CD8-positive, alpha-beta memory T cell (primary cell): ENCODE data around the gene ARL5C. TPM values are rescaled to one million over a fixed set of nuclear protein-coding genes. Genes with fewer than 3 reads are reported as not detected.
A peak's percentile ranks its signal among the peaks of the same experiment; 100 is the strongest.

ENCODE experiments used
- CTCF ChIA-PET: fragments of 350-600 bp; sonication (Branson Sonifier 250); formaldehyde crosslinking; loops from one replicate; lab custom pipeline; 2021; ENCODE audit warnings: antibody characterized with exemption; lab: Charles Lee
- POLR2A ChIA-PET: fragments of 350-600 bp; sonication (Branson Sonifier 250); formaldehyde crosslinking; loops from one replicate; lab custom pipeline; 2021; ENCODE audit warnings: antibody characterized with exemption; lab: Charles Lee
- DNase-seq, 5 donors: peaks; one replicate each; pipeline versions ENCODE4 v3.0.0 to v3.0.0-alpha.2; 2020 to 2022; ENCODE audit warnings: mixed read lengths in 1 of 5
- H3K27ac ChIP-seq: one replicate; pipeline ENCODE4 v1.7.0; 2013; ENCODE audit warnings: low read depth, mild to moderate bottlenecking, low read length, moderate library complexity
- H3K27me3 ChIP-seq: 2 replicates; pipeline ENCODE4 v1.7.0; 2013; ENCODE audit warnings: low read length, mild to moderate bottlenecking; ENCODE audit not compliant: insufficient read depth, poor library complexity, severe bottlenecking
- H3K36me3 ChIP-seq: 2 replicates; pipeline ENCODE4 v1.7.0; 2013; ENCODE audit warnings: mild to moderate bottlenecking, low read length, moderate library complexity; ENCODE audit not compliant: insufficient read depth
- H3K4me1 ChIP-seq: 2 replicates; pipeline ENCODE4 v1.7.0; 2013; ENCODE audit warnings: mild to moderate bottlenecking, low read length, moderate library complexity; ENCODE audit not compliant: insufficient read depth
- H3K4me3 ChIP-seq: 2 replicates; pipeline ENCODE4 v1.7.0; 2013; ENCODE audit warnings: mild to moderate bottlenecking, low read length
- H3K9me3 ChIP-seq: 2 replicates; pipeline ENCODE4 v1.7.0; 2013; ENCODE audit warnings: mild to moderate bottlenecking, low read length
- H3K27ac Mint-ChIP-seq, 8 donors: one replicate each; pipeline ENCODE4 v1.8.0; 2020 to 2021; ENCODE audit warnings: mixed read lengths in 8 of 8, mild to moderate bottlenecking in 6 of 8, inconsistent platforms in 3 of 8, moderate library complexity in 3 of 8
- H3K27me3 Mint-ChIP-seq, 2 donors: one replicate each; pipeline ENCODE4 v1.8.0; 2020 to 2021; ENCODE audit warnings: mixed read lengths in 2 of 2, mild to moderate bottlenecking in 1 of 2, moderate library complexity in 1 of 2
- H3K36me3 Mint-ChIP-seq, 3 donors: one replicate each; pipeline ENCODE4 v1.8.0; 2020 to 2021; ENCODE audit warnings: mixed read lengths in 3 of 3, inconsistent platforms in 1 of 3, mild to moderate bottlenecking in 1 of 3
- H3K4me1 Mint-ChIP-seq, 3 donors: one replicate each; pipeline ENCODE4 v1.8.0; 2020 to 2021; ENCODE audit warnings: mixed read lengths in 3 of 3, inconsistent platforms in 1 of 3, mild to moderate bottlenecking in 1 of 3
- H3K4me3 Mint-ChIP-seq, 7 donors: one replicate each; pipeline ENCODE4 v1.8.0; 2020 to 2021; ENCODE audit warnings: mixed read lengths in 7 of 7, mild to moderate bottlenecking in 6 of 7, moderate library complexity in 4 of 7, inconsistent platforms in 2 of 7
- H3K9me3 Mint-ChIP-seq, 5 donors: one replicate each; pipeline ENCODE4 v1.8.0; 2020 to 2022; ENCODE audit warnings: mixed read lengths in 5 of 5, mild to moderate bottlenecking in 3 of 5, moderate library complexity in 2 of 5, inconsistent platforms in 1 of 5
- polyA plus RNA-seq: library from polyadenylated mRNA; unstranded; fragments of 300-500 nt; fragmentation: Illumina TruSeq; gene quantifications from one replicate; pipeline ENCODE4 v1.2.3, GENCODE V29; 2021
- total RNA-seq, 2 experiments: library from RNA; stranded (reverse); gene quantifications; one replicate each; pipeline ENCODE4 v1.2.3, GENCODE V29; 2021

ARL5C gene
- total and polyA plus RNA-seq, 3 experiments from 2014 or later = not detected

- Histone ChIP-seq H3K4me1 (peaks cover 16% of the 10 kb centered on the region), H3K9me3 (no peaks in the 10 kb centered on the region), H3K36me3 (no peaks in the 10 kb centered on the region), H3K27ac (no peak overlapping the region), H3K27me3 (no peaks in the 10 kb centered on the region), H3K4me3 (no peak overlapping the region)
- Mint-ChIP-seq H3K27me3 (peaks cover 1 to 3% of the 10 kb centered on the region in 2 donors), H3K9me3 (no peaks in the 10 kb centered on the region), H3K36me3 (peaks cover 0 to 5% (median 0%) of the 10 kb centered on the region in 3 donors), H3K27ac (peak overlapping the region in 3 of 8 donors; percentile 0 to 66 (median 14)), H3K4me1 (peaks cover 31 to 47% (median 38%) of the 10 kb centered on the region in 3 donors), H3K4me3 (peak overlapping the region in 6 of 7 donors; percentile 5 to 78 (median 44))
- peak in 1 of 5 donors; percentile 23 for DNase-seq
- ChIA-PET CTCF (interaction anchor here (1.4 to 8.5 kb wide), 4 partner anchors 7 to 184 kb away, joined by 3 to 121 read pairs (median 64); partner anchors contain the start of gene PLXDC1), POLR2A (interaction anchor here (0.6 to 2.7 kb wide), 4 partner anchors 11 to 168 kb away, joined by 3 to 12 read pairs (median 4); no protein-coding TSS in a partner anchor)
These were observed 1.5 kb upstream of the ARL5C start for GRCh38 chr17:39167476-39167875.

GRCh38 chr17:39166437-39167335, 725 bp upstream of the ARL5C start:
- H3K27ac Mint-ChIP-seq = peak overlapping the region in 3 of 8 donors; percentile 0 to 66 (median 14)
- Histone ChIP-seq H3K4me1 (peaks cover 16% of the 10 kb centered on the region), H3K36me3 (no peaks in the 10 kb centered on the region), H3K9me3 (no peaks in the 10 kb centered on the region), H3K4me3 (no peak overlapping the region), H3K27ac (no peak overlapping the region), H3K27me3 (no peaks in the 10 kb centered on the region)
- ChIA-PET CTCF (interaction anchor here (0.7 to 8.5 kb wide), 7 partner anchors 8 to 183 kb away, joined by 3 to 121 read pairs (median 4); partner anchors contain the start of gene PLXDC1), POLR2A (interaction anchor here (0.6 to 2.7 kb wide), 4 partner anchors 10 to 29 kb away, joined by 3 to 12 read pairs (median 3); no protein-coding TSS in a partner anchor)
- peak overlapping the region; percentile 2 to 94 (median 57) for H3K4me3 Mint-ChIP-seq
- peaks cover 0 to 5% (median 0%) of the 10 kb centered on the region in 3 donors for H3K36me3 Mint-ChIP-seq
- peaks cover 0 to 3% of the 10 kb centered on the region in 2 donors for H3K27me3 Mint-ChIP-seq
- H3K9me3 Mint-ChIP-seq = no peaks in the 10 kb centered on the region
- H3K4me1 Mint-ChIP-seq = peaks cover 31 to 41% (median 32%) of the 10 kb centered on the region in 3 donors
- DNase-seq = no peak

- Histone ChIP-seq H3K36me3 (no peaks in the 10 kb centered on the region), H3K4me3 (peak overlapping the region; percentile 92), H3K27ac (no peak overlapping the region), H3K27me3 (no peaks in the 10 kb centered on the region), H3K9me3 (no peaks in the 10 kb centered on the region), H3K4me1 (peaks cover 16% of the 10 kb centered on the region)
- ChIA-PET CTCF (interaction anchor here (0.6 to 8.5 kb wide), 56 partner anchors 9 to 400 kb away, joined by 3 to 121 read pairs (median 4); partner anchors contain the start of genes FBXO47, LASP1, PLXDC1 and RPL19), POLR2A (interaction anchor here (0.5 to 1.6 kb wide), 12 partner anchors 8 to 312 kb away, joined by 3 to 18 read pairs (median 4); partner anchors contain the start of genes RPL19 and RPL23)
- H3K4me1 Mint-ChIP-seq = peaks cover 31 to 41% (median 32%) of the 10 kb centered on the region in 3 donors
- H3K27ac Mint-ChIP-seq = peak overlapping the region in 7 of 8 donors; percentile 19 to 98 (median 82)
- peaks cover 0 to 5% (median 0%) of the 10 kb centered on the region in 3 donors for H3K36me3 Mint-ChIP-seq
- H3K9me3 Mint-ChIP-seq = no peaks in the 10 kb centered on the region
- peak overlapping the region; percentile 91 to 98 (median 94) for H3K4me3 Mint-ChIP-seq
- no peak for DNase-seq
- peaks cover 0 to 3% of the 10 kb centered on the region in 2 donors for H3K27me3 Mint-ChIP-seq
These were observed 652 bp downstream of the ARL5C start for GRCh38 chr17:39165178-39165840.

- Mint-ChIP-seq H3K9me3 (no peaks in the 10 kb centered on the region), H3K4me1 (peaks cover 31 to 41% (median 32%) of the 10 kb centered on the region in 3 donors), H3K27me3 (peaks cover 0 to 3% of the 10 kb centered on the region in 2 donors), H3K27ac (peak overlapping the region in 7 of 8 donors; percentile 19 to 98 (median 82)), H3K36me3 (peaks cover 0 to 5% (median 0%) of the 10 kb centered on the region in 3 donors), H3K4me3 (peak overlapping the region; percentile 91 to 98 (median 94))
- Histone ChIP-seq H3K27me3 (no peaks in the 10 kb centered on the region), H3K4me3 (peak overlapping the region; percentile 92), H3K4me1 (peaks cover 16% of the 10 kb centered on the region), H3K27ac (no peak overlapping the region), H3K9me3 (no peaks in the 10 kb centered on the region), H3K36me3 (no peaks in the 10 kb centered on the region)
- CTCF ChIA-PET = interaction anchor here (0.6 to 8.5 kb wide), 58 partner anchors 9 to 400 kb away, joined by 3 to 121 read pairs (median 4); partner anchors contain the start of genes FBXO47, LASP1, PLXDC1 and RPL19
- peak; percentile 62 to 85 (median 79) for DNase-seq
- POLR2A ChIA-PET = interaction anchor here (0.5 to 1.6 kb wide), 12 partner anchors 9 to 311 kb away, joined by 3 to 18 read pairs (median 4); partner anchors contain the start of genes LASP1NB, RPL19 and RPL23
These were observed 1.3 kb downstream of the ARL5C start for GRCh38 chr17:39164675-39165143.

- H3K4me3 Mint-ChIP-seq = peak overlapping the region in 1 of 7 donors; percentile 9
- H3K36me3 ChIP-seq = no peaks in the 10 kb centered on the region
- peak overlapping the region in 1 of 8 donors; percentile 7 for H3K27ac Mint-ChIP-seq
- ChIA-PET POLR2A (no interaction called here), CTCF (interaction anchor here (1.8 to 8.5 kb wide), 3 partner anchors 9 to 82 kb away, joined by 4 to 121 read pairs (median 11); partner anchors contain the start of gene PLXDC1)
- H3K27me3 Mint-ChIP-seq = no peaks in the 10 kb centered on the region
- peaks cover 17 to 27% (median 18%) of the 10 kb centered on the region in 3 donors for H3K4me1 Mint-ChIP-seq
- H3K9me3 ChIP-seq = no peaks in the 10 kb centered on the region
- H3K4me3 ChIP-seq = no peak overlapping the region
- peaks cover 0 to 5% (median 0%) of the 10 kb centered on the region in 3 donors for H3K36me3 Mint-ChIP-seq
- H3K27ac ChIP-seq = no peak overlapping the region
- peaks cover 3% of the 10 kb centered on the region for H3K4me1 ChIP-seq
- H3K27me3 ChIP-seq = no peaks in the 10 kb centered on the region
- DNase-seq = no peak
- H3K9me3 Mint-ChIP-seq = peaks cover 0 to 2% (median 0%) of the 10 kb centered on the region in 5 donors
These were observed 4.0 kb downstream of the ARL5C start for GRCh38 chr17:39161962-39162361.

- no peak overlapping the region for H3K27ac ChIP-seq
- H3K9me3 Mint-ChIP-seq = peaks cover 0 to 9% (median 8%) of the 10 kb centered on the region in 5 donors
- peaks cover 0 to 15% of the 10 kb centered on the region in 2 donors for H3K27me3 Mint-ChIP-seq
- CTCF ChIA-PET = interaction anchor here (1.4 to 2.4 kb wide), 2 partner anchors 16 kb away, joined by 4 to 9 read pairs; no protein-coding TSS in a partner anchor
- H3K4me3 ChIP-seq = no peak overlapping the region
- peaks cover 0 to 9% (median 3%) of the 10 kb centered on the region in 3 donors for H3K36me3 Mint-ChIP-seq
- peaks cover 6 to 9% (median 8%) of the 10 kb centered on the region in 3 donors for H3K4me1 Mint-ChIP-seq
- no peaks in the 10 kb centered on the region for H3K36me3 ChIP-seq
- no peaks in the 10 kb centered on the region for H3K27me3 ChIP-seq
- no peak for DNase-seq
- POLR2A ChIA-PET = no interaction called here
- peak overlapping the region in 1 of 7 donors; percentile 70 for H3K4me3 Mint-ChIP-seq
- H3K9me3 ChIP-seq = no peaks in the 10 kb centered on the region
- peak overlapping the region in 1 of 8 donors; percentile 48 for H3K27ac Mint-ChIP-seq
- no peaks in the 10 kb centered on the region for H3K4me1 ChIP-seq
These were observed 7.3 kb downstream of the ARL5C start for GRCh38 chr17:39158623-39159022.
